ENCODE data around the gene MYEF2.

Gene MYEF2

GRCh38 chr15:48096813-48097212 is 81.3 kb downstream of the MYEF2 start:
- in situ Hi-C loops (cut with HindIII; ENCODE audit: low pct_ligation_motif_present, low sequenced_read_pairs): no loop called here
- H3K36me3 ChIP-seq (replicated peaks): no peaks in the 10 kb centered on the region
- H3K27me3 ChIP-seq (replicated peaks): no peaks in the 10 kb centered on the region
- no peak overlapping the region for H3K27ac ChIP-seq
- no peak overlapping the region for H3K4me3 ChIP-seq (ENCODE audit: low read depth, low read length)
- no peak for TF ChIP-seq CTCF (IDR thresholded peaks at IDR 0.05; ENCODE audit: low read depth, low read length, missing control alignments)
- DNase-seq: peak; percentile 92

GRCh38 chr15:48096355-48096786 is 81.7 kb downstream of the MYEF2 start:
- no peaks in the 10 kb centered on the region for H3K27me3 ChIP-seq (replicated peaks)
- no peak overlapping the region for H3K4me3 ChIP-seq (ENCODE audit: low read depth, low read length)
- H3K27ac ChIP-seq: no peak overlapping the region
- no peak for TF ChIP-seq CTCF (IDR thresholded peaks at IDR 0.05; ENCODE audit: low read depth, low read length, missing control alignments)
- DNase-seq: no peak
- in situ Hi-C loops (cut with HindIII; ENCODE audit: low pct_ligation_motif_present, low sequenced_read_pairs): no loop called here
- no peaks in the 10 kb centered on the region for H3K36me3 ChIP-seq (replicated peaks)

- no peaks in the 10 kb centered on the region for H3K36me3 ChIP-seq (replicated peaks)
- no peak for DNase-seq
- no peak for TF ChIP-seq CTCF (IDR thresholded peaks at IDR 0.05; ENCODE audit: low read depth, low read length, missing control alignments)
- H3K4me3 ChIP-seq (ENCODE audit: low read depth, low read length): no peak overlapping the region
- in situ Hi-C loops (cut with HindIII; ENCODE audit: low pct_ligation_motif_present, low sequenced_read_pairs): no loop called here
- no peaks in the 10 kb centered on the region for H3K27me3 ChIP-seq (replicated peaks)
- no peak overlapping the region for H3K27ac ChIP-seq
Observed at GRCh38 chr15:48091522-48091921, 86.6 kb downstream of the MYEF2 start.

GRCh38 chr15:48090666-48091065 is 87.4 kb downstream of the MYEF2 start:
- no peak overlapping the region for H3K27ac ChIP-seq
- no peak for TF ChIP-seq CTCF (IDR thresholded peaks at IDR 0.05; ENCODE audit: low read depth, low read length, missing control alignments)
- no peak overlapping the region for H3K4me3 ChIP-seq (ENCODE audit: low read depth, low read length)
- in situ Hi-C loops (cut with HindIII; ENCODE audit: low pct_ligation_motif_present, low sequenced_read_pairs): no loop called here
- H3K36me3 ChIP-seq (replicated peaks): no peaks in the 10 kb centered on the region
- no peak for DNase-seq
- no peaks in the 10 kb centered on the region for H3K27me3 ChIP-seq (replicated peaks)

GRCh38 chr15:48090115-48090514 is 88.0 kb downstream of the MYEF2 start:
- Histone ChIP-seq H3K27me3 (replicated peaks) (no peaks in the 10 kb centered on the region), H3K27ac (no peak overlapping the region), H3K4me3 (ENCODE audit: low read depth, low read length) (no peak overlapping the region), H3K36me3 (replicated peaks) (no peaks in the 10 kb centered on the region)
- in situ Hi-C loops (cut with HindIII; ENCODE audit: low pct_ligation_motif_present, low sequenced_read_pairs): no loop called here
- TF ChIP-seq CTCF (IDR thresholded peaks at IDR 0.05; ENCODE audit: low read depth, low read length, missing control alignments): no peak
- no peak for DNase-seq

- Histone ChIP-seq H3K27me3 (replicated peaks) (no peaks in the 10 kb centered on the region), H3K4me3 (ENCODE audit: low read depth, low read length) (no peak overlapping the region), H3K36me3 (replicated peaks) (no peaks in the 10 kb centered on the region), H3K27ac (no peak overlapping the region)
- TF ChIP-seq CTCF (IDR thresholded peaks at IDR 0.05; ENCODE audit: low read depth, low read length, missing control alignments): no peak
- in situ Hi-C loops (cut with HindIII; ENCODE audit: low pct_ligation_motif_present, low sequenced_read_pairs): no loop called here
- DNase-seq: no peak
Observed at GRCh38 chr15:48089702-48090101, 88.4 kb downstream of the MYEF2 start.

All from brain microvascular endothelial cell (primary cell).